GM23338 (cell line): ENCODE data around the gene LAMTOR1.

Experiments
- CREB1 ChIP-seq: fragments of 250-450 bp; sonication (Bioruptor Pico); IDR thresholded peaks from 2 replicates; pipeline ENCODE4 v1.5.0; 2020; ENCODE audit warnings: low read depth, mild to moderate bottlenecking, moderate library complexity
- EZH2 ChIP-seq: fragments of 200-600 bp; sonication (generic); IDR thresholded peaks from one replicate; pipeline ENCODE4 v1.8.0; 2017; ENCODE audit warnings: antibody characterized with exemption, mild to moderate bottlenecking, low read depth; ENCODE audit not compliant: unreplicated experiment
- EZH2phosphoT487 ChIP-seq: fragments of 200-600 bp; sonication (generic); IDR thresholded peaks from one replicate; pipeline ENCODE4 v1.8.1; 2018; ENCODE audit warnings: antibody characterized with exemption; ENCODE audit not compliant: unreplicated experiment
- JUNB ChIP-seq: IDR thresholded peaks from one replicate; pipeline ENCODE4 v1.6.1; 2016; ENCODE audit warnings: antibody characterized with exemption; ENCODE audit not compliant: unreplicated experiment
- NANOG ChIP-seq: IDR thresholded peaks from 2 replicates; pipeline ENCODE4 v1.6.1; 2016; ENCODE audit warnings: antibody characterized with exemption, borderline replicate concordance
- POLR2AphosphoS5 ChIP-seq: IDR thresholded peaks from 2 replicates; pipeline ENCODE4 v1.6.1; 2016; ENCODE audit warnings: antibody characterized with exemption, low read depth
- STAT1 ChIP-seq: IDR thresholded peaks from one replicate; pipeline ENCODE4 v1.6.1; 2016; ENCODE audit warnings: antibody characterized with exemption; ENCODE audit not compliant: unreplicated experiment
- ZNF114 ChIP-seq: fragments of 250-450 bp; sonication (Bioruptor Pico); IDR thresholded peaks from 2 replicates; pipeline ENCODE4 v1.5.0; 2020; ENCODE audit warnings: mild to moderate bottlenecking, moderate library complexity
- ZNF331 ChIP-seq: fragments of 250-450 bp; sonication (Bioruptor Pico); IDR thresholded peaks from 2 replicates; pipeline ENCODE4 v1.5.0; 2020; ENCODE audit warnings: low read depth, mild to moderate bottlenecking, moderate library complexity
- TF ChIP-seq, protein P1 (sequence below), 2 experiments: fragments of 200-600 bp in 1 of 2; sonication (generic) in 1 of 2; conservative IDR thresholded peaks; 2 replicates each; pipeline versions ENCODE4 v1.5.1 to v1.6.1; 2016 to 2017; ENCODE audit warnings: antibody characterized with exemption in 2 of 2, low read depth in 2 of 2, mild to moderate bottlenecking in 2 of 2, moderate library complexity in 1 of 2
- TF ChIP-seq, protein P2 (sequence below): fragments of 250-450 bp; sonication (Bioruptor Pico); IDR thresholded peaks from 2 replicates; pipeline ENCODE4 v1.5.0; 2020; ENCODE audit warnings: mild to moderate bottlenecking, moderate library complexity
- TF ChIP-seq, protein P3 (sequence below): IDR thresholded peaks from one replicate; pipeline ENCODE4 v1.6.1; 2018; ENCODE audit warnings: antibody characterized with exemption; ENCODE audit not compliant: unreplicated experiment
- TF ChIP-seq, protein P4 (sequence below): IDR thresholded peaks from 2 replicates; pipeline ENCODE4 v1.6.1; 2016; ENCODE audit warnings: antibody characterized with exemption

DNA sequence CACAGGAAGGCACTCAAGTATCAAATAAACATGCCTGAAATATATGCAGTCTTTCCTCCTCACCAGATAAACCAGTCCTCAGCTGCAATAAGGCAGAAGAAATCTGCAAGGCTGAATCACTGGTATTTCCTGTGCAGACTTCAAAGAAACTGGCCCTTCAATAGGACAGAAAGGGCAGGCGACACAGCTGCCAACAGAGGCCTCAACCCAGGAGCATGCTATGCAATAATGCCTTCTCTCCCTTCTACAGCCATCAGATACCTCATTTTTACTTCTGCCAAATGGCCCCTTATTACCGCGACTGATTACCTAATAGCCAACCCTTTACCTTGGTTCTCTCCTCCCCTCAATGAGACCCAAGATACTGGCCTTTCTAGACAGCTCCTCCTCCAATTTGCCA is 30.7 kb downstream of the LAMTOR1 start:
- TF ChIP-seq, protein P1, sequence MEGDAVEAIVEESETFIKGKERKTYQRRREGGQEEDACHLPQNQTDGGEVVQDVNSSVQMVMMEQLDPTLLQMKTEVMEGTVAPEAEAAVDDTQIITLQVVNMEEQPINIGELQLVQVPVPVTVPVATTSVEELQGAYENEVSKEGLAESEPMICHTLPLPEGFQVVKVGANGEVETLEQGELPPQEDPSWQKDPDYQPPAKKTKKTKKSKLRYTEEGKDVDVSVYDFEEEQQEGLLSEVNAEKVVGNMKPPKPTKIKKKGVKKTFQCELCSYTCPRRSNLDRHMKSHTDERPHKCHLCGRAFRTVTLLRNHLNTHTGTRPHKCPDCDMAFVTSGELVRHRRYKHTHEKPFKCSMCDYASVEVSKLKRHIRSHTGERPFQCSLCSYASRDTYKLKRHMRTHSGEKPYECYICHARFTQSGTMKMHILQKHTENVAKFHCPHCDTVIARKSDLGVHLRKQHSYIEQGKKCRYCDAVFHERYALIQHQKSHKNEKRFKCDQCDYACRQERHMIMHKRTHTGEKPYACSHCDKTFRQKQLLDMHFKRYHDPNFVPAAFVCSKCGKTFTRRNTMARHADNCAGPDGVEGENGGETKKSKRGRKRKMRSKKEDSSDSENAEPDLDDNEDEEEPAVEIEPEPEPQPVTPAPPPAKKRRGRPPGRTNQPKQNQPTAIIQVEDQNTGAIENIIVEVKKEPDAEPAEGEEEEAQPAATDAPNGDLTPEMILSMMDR (conservative IDR thresholded peaks at IDR 0.05; ENCODE audit: low read depth in 2 of 2): no peak
- TF ChIP-seq EZH2 (no peak), EZH2phosphoT487 (no peak), POLR2AphosphoS5 (no peak), STAT1 (no peak), CREB1 (CRISPR knock-in tag) (no peak), JUNB (no peak), ZNF114 (CRISPR knock-in tag) (no peak), ZNF331 (no peak), NANOG (no peak)
- TF ChIP-seq, protein P2, sequence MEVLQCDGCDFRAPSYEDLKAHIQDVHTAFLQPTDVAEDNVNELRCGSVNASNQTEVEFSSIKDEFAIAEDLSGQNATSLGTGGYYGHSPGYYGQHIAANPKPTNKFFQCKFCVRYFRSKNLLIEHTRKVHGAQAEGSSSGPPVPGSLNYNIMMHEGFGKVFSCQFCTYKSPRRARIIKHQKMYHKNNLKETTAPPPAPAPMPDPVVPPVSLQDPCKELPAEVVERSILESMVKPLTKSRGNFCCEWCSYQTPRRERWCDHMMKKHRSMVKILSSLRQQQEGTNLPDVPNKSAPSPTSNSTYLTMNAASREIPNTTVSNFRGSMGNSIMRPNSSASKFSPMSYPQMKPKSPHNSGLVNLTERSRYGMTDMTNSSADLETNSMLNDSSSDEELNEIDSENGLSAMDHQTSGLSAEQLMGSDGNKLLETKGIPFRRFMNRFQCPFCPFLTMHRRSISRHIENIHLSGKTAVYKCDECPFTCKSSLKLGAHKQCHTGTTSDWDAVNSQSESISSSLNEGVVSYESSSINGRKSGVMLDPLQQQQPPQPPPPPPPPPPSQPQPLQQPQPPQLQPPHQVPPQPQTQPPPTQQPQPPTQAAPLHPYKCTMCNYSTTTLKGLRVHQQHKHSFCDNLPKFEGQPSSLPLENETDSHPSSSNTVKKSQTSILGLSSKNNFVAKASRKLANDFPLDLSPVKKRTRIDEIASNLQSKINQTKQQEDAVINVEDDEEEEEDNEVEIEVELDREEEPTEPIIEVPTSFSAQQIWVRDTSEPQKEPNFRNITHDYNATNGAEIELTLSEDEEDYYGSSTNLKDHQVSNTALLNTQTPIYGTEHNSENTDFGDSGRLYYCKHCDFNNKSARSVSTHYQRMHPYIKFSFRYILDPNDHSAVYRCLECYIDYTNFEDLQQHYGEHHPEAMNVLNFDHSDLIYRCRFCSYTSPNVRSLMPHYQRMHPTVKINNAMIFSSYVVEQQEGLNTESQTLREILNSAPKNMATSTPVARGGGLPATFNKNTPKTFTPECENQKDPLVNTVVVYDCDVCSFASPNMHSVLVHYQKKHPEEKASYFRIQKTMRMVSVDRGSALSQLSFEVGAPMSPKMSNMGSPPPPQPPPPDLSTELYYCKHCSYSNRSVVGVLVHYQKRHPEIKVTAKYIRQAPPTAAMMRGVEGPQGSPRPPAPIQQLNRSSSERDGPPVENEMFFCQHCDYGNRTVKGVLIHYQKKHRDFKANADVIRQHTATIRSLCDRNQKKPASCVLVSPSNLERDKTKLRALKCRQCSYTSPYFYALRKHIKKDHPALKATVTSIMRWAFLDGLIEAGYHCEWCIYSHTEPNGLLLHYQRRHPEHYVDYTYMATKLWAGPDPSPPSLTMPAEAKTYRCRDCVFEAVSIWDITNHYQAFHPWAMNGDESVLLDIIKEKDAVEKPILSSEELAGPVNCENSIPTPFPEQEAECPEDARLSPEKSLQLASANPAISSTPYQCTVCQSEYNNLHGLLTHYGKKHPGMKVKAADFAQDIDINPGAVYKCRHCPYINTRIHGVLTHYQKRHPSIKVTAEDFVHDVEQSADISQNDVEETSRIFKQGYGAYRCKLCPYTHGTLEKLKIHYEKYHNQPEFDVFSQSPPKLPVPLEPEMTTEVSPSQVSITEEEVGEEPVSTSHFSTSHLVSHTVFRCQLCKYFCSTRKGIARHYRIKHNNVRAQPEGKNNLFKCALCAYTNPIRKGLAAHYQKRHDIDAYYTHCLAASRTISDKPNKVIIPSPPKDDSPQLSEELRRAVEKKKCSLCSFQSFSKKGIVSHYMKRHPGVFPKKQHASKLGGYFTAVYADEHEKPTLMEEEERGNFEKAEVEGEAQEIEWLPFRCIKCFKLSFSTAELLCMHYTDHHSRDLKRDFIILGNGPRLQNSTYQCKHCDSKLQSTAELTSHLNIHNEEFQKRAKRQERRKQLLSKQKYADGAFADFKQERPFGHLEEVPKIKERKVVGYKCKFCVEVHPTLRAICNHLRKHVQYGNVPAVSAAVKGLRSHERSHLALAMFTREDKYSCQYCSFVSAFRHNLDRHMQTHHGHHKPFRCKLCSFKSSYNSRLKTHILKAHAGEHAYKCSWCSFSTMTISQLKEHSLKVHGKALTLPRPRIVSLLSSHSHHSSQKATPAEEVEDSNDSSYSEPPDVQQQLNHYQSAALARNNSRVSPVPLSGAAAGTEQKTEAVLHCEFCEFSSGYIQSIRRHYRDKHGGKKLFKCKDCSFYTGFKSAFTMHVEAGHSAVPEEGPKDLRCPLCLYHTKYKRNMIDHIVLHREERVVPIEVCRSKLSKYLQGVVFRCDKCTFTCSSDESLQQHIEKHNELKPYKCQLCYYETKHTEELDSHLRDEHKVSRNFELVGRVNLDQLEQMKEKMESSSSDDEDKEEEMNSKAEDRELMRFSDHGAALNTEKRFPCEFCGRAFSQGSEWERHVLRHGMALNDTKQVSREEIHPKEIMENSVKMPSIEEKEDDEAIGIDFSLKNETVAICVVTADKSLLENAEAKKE (CRISPR knock-in tag): no peak
- TF ChIP-seq, protein P3, sequence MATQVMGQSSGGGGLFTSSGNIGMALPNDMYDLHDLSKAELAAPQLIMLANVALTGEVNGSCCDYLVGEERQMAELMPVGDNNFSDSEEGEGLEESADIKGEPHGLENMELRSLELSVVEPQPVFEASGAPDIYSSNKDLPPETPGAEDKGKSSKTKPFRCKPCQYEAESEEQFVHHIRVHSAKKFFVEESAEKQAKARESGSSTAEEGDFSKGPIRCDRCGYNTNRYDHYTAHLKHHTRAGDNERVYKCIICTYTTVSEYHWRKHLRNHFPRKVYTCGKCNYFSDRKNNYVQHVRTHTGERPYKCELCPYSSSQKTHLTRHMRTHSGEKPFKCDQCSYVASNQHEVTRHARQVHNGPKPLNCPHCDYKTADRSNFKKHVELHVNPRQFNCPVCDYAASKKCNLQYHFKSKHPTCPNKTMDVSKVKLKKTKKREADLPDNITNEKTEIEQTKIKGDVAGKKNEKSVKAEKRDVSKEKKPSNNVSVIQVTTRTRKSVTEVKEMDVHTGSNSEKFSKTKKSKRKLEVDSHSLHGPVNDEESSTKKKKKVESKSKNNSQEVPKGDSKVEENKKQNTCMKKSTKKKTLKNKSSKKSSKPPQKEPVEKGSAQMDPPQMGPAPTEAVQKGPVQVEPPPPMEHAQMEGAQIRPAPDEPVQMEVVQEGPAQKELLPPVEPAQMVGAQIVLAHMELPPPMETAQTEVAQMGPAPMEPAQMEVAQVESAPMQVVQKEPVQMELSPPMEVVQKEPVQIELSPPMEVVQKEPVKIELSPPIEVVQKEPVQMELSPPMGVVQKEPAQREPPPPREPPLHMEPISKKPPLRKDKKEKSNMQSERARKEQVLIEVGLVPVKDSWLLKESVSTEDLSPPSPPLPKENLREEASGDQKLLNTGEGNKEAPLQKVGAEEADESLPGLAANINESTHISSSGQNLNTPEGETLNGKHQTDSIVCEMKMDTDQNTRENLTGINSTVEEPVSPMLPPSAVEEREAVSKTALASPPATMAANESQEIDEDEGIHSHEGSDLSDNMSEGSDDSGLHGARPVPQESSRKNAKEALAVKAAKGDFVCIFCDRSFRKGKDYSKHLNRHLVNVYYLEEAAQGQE: no peak
- TF ChIP-seq, protein P4, sequence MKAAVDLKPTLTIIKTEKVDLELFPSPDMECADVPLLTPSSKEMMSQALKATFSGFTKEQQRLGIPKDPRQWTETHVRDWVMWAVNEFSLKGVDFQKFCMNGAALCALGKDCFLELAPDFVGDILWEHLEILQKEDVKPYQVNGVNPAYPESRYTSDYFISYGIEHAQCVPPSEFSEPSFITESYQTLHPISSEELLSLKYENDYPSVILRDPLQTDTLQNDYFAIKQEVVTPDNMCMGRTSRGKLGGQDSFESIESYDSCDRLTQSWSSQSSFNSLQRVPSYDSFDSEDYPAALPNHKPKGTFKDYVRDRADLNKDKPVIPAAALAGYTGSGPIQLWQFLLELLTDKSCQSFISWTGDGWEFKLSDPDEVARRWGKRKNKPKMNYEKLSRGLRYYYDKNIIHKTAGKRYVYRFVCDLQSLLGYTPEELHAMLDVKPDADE: no peak
